Measurements from ENCODE around the gene CECR2.

The CECR2 gene

GRCh38 chr22:17586831-17587440 lies 217.7 kb downstream of the CECR2 start:
- no peaks in the 10 kb centered on the region for H3K27me3 ChIP-seq (replicated peaks; ENCODE audit: control insufficient read depth, insufficient read depth, low read length)

GRCh38 chr22:17587629-17588028 lies 218.4 kb downstream of the CECR2 start:
- DNase-seq (ENCODE audit: extremely low read depth, insufficient read length) = no peak
- no peaks in the 10 kb centered on the region for H3K27me3 ChIP-seq (replicated peaks; ENCODE audit: control insufficient read depth, insufficient read depth, low read length)
- TF ChIP-seq, protein P1, sequence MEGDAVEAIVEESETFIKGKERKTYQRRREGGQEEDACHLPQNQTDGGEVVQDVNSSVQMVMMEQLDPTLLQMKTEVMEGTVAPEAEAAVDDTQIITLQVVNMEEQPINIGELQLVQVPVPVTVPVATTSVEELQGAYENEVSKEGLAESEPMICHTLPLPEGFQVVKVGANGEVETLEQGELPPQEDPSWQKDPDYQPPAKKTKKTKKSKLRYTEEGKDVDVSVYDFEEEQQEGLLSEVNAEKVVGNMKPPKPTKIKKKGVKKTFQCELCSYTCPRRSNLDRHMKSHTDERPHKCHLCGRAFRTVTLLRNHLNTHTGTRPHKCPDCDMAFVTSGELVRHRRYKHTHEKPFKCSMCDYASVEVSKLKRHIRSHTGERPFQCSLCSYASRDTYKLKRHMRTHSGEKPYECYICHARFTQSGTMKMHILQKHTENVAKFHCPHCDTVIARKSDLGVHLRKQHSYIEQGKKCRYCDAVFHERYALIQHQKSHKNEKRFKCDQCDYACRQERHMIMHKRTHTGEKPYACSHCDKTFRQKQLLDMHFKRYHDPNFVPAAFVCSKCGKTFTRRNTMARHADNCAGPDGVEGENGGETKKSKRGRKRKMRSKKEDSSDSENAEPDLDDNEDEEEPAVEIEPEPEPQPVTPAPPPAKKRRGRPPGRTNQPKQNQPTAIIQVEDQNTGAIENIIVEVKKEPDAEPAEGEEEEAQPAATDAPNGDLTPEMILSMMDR (IDR thresholded peaks at IDR 0.05; ENCODE audit: insufficient read depth, low read length, poor library complexity, severe bottlenecking) = no peak
- H3K4me3 ChIP-seq (replicated peaks; ENCODE audit: low read depth, low read length) = no peak overlapping the region
- peaks cover 16% of the 10 kb centered on the region for H3K36me3 ChIP-seq (ENCODE audit: control insufficient read depth, insufficient read depth, low read length)

More at GRCh38 chr22:17586831-17587440, 217.7 kb downstream of the CECR2 start:
- DNase-seq (ENCODE audit: extremely low read depth, insufficient read length) = no peak
- TF ChIP-seq, protein P1 (IDR thresholded peaks at IDR 0.05; ENCODE audit: insufficient read depth, low read length, poor library complexity, severe bottlenecking) = no peak
- Histone ChIP-seq H3K36me3 (ENCODE audit: control insufficient read depth, insufficient read depth, low read length) (peaks cover 12% of the 10 kb centered on the region), H3K4me3 (replicated peaks; ENCODE audit: low read depth, low read length) (no peak overlapping the region)

GRCh38 chr22:17588606-17589005 lies 219.3 kb downstream of the CECR2 start:
- no peaks in the 10 kb centered on the region for H3K27me3 ChIP-seq (replicated peaks; ENCODE audit: control insufficient read depth, insufficient read depth, low read length)
- peaks cover 20% of the 10 kb centered on the region for H3K36me3 ChIP-seq (ENCODE audit: control insufficient read depth, insufficient read depth, low read length)
- H3K4me3 ChIP-seq (replicated peaks; ENCODE audit: low read depth, low read length) = no peak overlapping the region
- no peak for DNase-seq (ENCODE audit: extremely low read depth, insufficient read length)
- TF ChIP-seq, protein P1 (IDR thresholded peaks at IDR 0.05; ENCODE audit: insufficient read depth, low read length, poor library complexity, severe bottlenecking) = no peak

- TF ChIP-seq, protein P1 (IDR thresholded peaks at IDR 0.05; ENCODE audit: insufficient read depth, low read length, poor library complexity, severe bottlenecking) = no peak
- H3K27me3 ChIP-seq (replicated peaks; ENCODE audit: control insufficient read depth, insufficient read depth, low read length) = no peaks in the 10 kb centered on the region
- DNase-seq (ENCODE audit: extremely low read depth, insufficient read length) = no peak
- peaks cover 20% of the 10 kb centered on the region for H3K36me3 ChIP-seq (ENCODE audit: control insufficient read depth, insufficient read depth, low read length)
- no peak overlapping the region for H3K4me3 ChIP-seq (replicated peaks; ENCODE audit: low read depth, low read length)
Observed at GRCh38 chr22:17589810-17590375, 220.6 kb downstream of the CECR2 start.

DNA sequence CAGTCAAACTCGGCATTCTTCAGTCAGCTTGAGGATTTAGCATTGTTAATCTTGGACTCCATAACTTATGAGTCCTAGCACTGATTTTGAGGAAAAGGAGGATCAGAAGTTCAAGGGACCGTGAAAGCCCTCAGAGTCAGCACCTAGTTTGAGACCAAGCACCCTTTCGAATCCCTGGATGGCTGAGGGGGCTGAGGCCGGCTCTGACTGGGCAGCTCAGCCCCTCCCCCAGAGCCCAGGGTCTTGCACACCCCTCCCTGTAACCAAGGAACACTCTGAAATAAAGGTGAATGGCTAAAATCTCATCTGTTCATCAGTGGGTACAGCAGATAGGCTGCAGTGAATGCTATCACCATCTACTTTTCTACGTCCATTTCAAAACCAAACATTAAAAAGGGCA lies 221.3 kb downstream of the CECR2 start:
- DNase-seq (ENCODE audit: extremely low read depth, insufficient read length) = no peak
- no peaks in the 10 kb centered on the region for H3K27me3 ChIP-seq (replicated peaks; ENCODE audit: control insufficient read depth, insufficient read depth, low read length)
- no peak overlapping the region for H3K4me3 ChIP-seq (replicated peaks; ENCODE audit: low read depth, low read length)
- H3K36me3 ChIP-seq (ENCODE audit: control insufficient read depth, insufficient read depth, low read length) = peaks cover 20% of the 10 kb centered on the region
- TF ChIP-seq, protein P1 (IDR thresholded peaks at IDR 0.05; ENCODE audit: insufficient read depth, low read length, poor library complexity, severe bottlenecking) = no peak

Data from GM06990 (cell line).